HG02642 (cell line): ENCODE measurements around the gene ATXN7L1.

ENCODE experiments used
- ATAC-seq: cut with Tn5 transposase; IDR thresholded peaks from one replicate; pipeline ENCODE4 v1.9.1; 2021; ENCODE audit warnings: mild to moderate bottlenecking; ENCODE audit not compliant: unreplicated experiment, poor library complexity

The ATXN7L1 gene

GRCh38 chr7:105638334-105638733, 238.1 kb downstream of the ATXN7L1 start:
- no peak for ATAC-seq

DNA sequence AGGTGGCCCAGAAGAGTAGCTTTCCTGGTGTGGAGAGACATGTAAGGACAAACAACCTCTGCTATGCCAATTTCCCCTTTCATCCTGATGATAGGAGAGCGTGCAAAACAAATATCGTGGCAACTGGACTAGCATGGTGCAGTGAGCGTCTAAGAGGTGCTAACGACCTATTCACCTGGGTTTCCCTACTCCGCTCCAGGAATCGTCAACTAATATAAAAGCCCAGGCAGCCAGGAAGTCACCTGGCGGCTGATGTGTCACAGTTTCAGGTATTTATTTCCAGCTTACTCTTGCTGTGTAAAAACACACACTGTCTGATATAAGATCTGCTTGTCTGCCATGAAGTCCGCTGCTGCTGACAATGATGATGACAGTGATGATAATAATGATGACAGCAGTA, 238.6 kb downstream of the ATXN7L1 start:
- no peak for ATAC-seq

- ATAC-seq = no peak
Observed at GRCh38 chr7:105636982-105637381, 239.4 kb downstream of the ATXN7L1 start.

DNA sequence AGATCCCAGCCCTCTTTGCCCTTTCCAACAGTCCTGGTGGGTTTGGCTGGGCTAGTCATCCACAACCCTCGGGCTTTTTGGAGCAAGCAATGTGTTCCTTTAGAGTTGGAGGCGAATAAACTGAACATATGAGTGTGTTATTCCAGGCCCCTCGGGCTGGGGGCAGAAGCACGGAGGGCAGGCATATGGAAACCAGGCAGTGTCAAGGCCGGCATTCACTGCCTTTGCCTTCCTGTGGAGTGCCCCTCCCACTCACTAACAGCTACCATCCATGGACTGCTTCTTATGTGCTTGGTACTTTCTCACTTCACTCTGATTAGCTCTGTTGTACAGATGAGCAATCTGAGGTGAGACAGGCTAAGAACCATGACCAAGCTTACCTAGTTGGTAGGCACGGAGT, 241.2 kb downstream of the ATXN7L1 start:
- no peak for ATAC-seq

DNA sequence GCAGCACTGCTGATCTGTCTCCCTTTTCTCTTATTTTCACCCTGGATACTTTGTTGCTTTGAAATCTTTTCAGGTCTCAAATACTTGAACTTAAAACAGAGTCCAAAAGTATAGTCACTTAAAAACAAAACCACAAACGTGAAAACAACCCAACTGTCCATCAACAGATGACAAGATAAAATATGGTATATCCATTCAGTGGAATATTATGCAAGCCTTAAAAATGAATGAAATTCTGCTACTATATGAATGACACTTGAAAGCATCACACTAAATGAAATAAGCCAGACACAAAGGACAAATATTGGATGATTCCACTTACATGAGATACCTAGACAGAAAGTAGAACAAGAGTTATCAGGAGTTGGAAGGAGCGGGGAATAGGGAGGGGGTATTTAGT, 250.4 kb downstream of the ATXN7L1 start:
- no peak for ATAC-seq

DNA sequence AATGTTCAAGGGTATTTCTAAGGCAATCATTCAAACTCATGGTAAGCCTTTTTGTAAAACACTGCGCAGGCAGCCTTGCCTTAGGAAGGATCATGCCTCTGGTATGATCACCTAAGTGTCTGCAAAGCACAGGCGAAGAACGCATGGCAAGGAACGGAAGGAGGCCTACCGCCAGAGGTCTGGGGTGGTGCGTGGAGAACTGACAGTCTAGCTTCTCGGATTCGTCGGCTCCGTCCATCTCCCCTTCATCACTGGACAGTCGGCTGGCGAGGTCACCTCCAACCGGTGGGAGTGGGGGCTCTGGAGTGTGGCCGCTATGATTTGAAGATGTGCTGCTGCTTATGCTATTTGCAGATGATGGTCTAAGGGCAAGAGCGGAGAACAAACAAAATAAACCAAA, 252.5 kb downstream of the ATXN7L1 start:
- ATAC-seq = no peak

GRCh38 chr7:105623378-105623777, 253.0 kb downstream of the ATXN7L1 start:
- no peak for ATAC-seq

DNA sequence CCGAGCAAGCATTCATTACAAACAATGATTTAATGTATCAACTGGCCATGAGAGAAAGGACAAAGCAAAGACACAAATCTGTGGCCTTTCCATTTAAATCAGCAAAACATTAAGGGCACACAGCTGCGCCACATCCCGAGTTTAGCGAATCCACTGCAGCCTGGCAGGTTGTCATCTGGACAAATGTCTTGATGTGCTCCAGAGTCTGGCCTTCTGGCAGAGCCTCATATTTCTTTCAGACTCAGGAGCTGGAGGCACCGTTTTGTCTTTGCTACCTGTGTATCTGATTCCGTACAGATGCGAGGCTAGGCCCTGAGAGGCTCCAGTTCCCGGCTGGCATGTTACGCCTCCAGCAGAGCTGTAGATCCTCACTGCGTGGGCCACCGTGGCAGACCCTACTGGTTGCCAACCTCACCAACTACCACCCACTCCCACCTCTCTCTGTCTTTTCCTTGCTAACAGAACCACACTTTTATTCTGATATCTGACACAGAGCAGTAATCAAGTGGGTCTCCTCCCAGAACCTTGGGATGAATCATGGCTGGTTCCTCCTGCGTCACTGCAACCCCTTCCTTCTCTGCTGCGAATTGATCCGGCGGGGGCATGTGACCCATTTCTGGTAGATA, 254.2 kb downstream of the ATXN7L1 start:
- ATAC-seq = no peak

DNA sequence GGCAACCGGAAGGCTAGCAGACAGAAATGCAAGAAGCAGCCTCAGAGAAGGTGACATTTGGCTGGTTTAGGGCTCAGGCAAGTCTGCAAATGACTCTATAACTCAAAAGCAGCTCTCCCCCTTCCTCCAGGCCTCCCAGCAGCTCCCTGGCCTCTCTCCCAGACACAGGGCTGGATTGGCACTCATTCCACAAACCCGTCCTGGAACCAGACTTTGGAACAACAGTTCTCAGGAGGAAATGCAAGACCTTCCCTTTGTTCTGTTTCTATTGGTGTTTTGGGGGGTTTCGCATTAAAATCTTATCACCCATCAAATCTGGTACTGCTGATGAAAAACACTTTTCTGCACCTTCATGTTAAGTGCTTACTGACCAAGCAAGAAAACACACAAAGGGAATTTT, 254.8 kb downstream of the ATXN7L1 start:
- ATAC-seq = no peak

- ATAC-seq = no peak
Observed at GRCh38 chr7:105621176-105621575, 255.2 kb downstream of the ATXN7L1 start.

DNA sequence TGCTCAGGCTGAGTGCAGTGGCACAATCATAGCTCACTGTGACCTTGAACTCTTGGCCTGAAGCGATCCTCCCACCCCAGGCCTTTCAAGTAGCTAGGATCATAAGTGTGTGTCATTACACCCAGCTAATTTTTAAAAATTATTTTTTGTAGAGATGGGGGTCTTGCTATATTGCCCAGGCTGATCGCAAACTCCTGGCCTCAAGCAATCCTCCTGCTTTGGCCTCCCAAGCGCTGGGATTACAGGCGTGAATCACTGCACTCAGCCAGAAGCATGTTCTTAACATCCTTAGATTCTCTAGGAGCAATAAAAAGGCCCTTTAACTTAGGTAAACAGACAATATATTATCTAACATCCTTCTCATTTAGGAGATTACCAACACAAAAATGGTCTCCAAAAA, 256.8 kb downstream of the ATXN7L1 start:
- ATAC-seq = no peak

- no peak for ATAC-seq
Observed at GRCh38 chr7:105618016-105618296, 258.4 kb downstream of the ATXN7L1 start.

GRCh38 chr7:105617280-105618015, 259.0 kb downstream of the ATXN7L1 start:
- ATAC-seq = no peak

DNA sequence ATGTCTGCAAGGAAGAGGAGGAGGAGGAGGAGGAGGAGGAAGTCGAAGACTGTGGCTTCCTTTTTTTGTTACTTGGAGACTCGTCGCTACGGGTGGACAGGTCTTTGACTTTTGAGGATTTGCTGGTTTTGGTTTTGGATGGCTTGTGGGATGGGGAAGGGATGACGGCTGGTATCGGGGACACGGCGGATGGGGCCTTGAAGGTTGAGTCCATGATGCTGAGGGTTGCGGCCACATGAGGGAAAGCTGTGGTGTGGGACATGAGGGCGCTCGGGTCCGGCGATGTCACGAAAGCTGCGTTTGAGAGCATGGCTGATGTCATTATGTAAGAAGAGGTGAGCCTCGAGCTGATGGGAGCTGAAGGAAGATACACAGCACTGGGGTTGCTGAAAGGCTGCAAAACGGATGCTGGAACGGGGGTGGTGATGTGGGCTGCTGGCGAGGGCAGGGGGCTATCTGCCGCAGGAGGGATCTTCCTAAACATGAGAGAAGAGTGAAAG, 262.0 kb downstream of the ATXN7L1 start:
- ATAC-seq = no peak

DNA sequence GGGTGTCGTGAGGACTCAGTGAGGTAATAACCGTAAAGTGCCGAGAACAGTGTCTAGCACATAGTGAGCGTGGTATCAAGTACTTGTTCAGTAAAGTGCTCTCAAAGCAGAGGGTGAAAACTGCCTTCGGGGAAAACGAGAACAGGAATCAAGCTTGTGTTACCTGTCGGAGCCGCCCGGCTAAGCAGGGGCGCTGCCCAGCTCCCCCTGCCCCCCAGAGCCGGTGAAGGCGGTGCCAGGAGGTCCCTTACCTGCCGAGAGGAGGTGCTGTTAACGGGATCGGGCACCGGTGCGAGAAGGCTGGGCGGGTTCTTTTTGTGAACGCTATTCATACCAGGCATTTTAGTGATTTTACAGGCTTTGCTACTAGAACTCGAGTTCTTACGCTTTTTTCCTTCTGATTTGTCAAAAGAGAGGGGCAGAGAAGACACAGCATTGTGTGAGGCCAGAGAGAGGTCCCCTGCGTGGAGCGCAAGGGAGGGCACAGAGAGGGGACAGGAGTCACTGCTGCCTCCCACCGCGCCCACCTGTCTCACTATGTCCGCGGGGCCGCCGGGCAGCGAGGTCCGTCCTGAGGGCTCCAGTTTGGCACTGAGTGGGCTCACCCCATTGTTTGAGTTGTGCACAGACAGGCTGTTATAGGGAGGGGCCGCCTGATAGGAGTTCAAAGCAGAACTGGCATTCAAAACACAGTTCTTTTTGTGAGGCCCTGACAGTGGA, 262.6 kb downstream of the ATXN7L1 start:
- no peak for ATAC-seq

DNA sequence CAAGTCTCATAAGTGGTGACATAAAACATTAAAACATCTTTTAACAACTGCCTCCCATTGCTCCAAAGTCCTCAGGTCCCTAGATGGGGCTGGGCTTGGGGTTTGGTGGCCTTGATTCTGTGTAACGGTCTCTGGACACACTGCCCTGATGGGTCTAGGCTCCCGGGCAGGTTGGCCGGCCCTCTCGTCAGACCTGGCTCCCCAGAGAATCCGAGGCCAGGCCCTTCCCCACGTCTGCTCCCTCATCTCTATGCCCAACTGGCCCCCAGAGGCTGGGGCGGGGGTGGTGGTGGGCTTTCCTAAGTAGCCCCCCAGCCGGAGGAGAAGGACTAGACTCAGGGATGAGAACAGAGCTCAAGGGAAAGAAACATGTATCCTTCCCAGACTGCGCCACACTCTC, 263.6 kb downstream of the ATXN7L1 start:
- no peak for ATAC-seq

GRCh38 chr7:105611856-105612775, 264.3 kb downstream of the ATXN7L1 start:
- ATAC-seq = no peak

DNA sequence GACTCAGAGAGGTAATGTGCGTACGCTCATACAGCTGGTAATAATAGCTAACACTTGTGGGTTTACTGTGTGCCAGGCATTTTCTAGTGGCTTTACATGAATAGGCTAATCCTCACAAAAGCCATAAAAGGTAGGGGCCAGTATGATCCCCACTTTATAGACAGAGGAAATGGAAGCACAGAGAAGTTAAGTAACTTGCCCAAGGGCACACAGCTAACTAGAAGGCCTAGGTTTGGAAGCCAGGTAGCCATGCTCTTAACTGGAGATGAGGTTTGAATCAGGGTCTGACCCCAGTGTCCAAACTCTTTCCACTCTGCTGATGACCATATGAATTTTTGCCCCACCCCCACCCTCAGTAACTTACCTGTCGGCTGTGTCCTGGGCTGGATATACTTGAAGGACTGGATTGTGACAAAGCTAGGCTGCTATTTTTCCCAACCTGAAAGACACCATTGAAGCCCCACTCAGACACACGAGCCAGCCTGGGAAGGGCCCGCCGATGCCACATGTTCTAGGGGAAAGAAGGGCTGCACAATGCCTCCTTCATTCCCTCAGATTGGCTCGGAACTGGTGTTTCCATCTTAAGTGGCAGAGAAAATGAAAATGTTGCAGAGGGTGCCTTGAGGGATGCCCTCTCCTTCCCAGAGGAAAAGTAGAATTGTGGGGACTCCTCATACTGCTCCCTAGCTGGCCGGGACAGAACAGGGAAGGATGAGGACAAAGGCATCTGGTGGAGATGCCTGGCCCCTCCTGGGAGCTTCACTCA, 266.1 kb downstream of the ATXN7L1 start:
- ATAC-seq = no peak

DNA sequence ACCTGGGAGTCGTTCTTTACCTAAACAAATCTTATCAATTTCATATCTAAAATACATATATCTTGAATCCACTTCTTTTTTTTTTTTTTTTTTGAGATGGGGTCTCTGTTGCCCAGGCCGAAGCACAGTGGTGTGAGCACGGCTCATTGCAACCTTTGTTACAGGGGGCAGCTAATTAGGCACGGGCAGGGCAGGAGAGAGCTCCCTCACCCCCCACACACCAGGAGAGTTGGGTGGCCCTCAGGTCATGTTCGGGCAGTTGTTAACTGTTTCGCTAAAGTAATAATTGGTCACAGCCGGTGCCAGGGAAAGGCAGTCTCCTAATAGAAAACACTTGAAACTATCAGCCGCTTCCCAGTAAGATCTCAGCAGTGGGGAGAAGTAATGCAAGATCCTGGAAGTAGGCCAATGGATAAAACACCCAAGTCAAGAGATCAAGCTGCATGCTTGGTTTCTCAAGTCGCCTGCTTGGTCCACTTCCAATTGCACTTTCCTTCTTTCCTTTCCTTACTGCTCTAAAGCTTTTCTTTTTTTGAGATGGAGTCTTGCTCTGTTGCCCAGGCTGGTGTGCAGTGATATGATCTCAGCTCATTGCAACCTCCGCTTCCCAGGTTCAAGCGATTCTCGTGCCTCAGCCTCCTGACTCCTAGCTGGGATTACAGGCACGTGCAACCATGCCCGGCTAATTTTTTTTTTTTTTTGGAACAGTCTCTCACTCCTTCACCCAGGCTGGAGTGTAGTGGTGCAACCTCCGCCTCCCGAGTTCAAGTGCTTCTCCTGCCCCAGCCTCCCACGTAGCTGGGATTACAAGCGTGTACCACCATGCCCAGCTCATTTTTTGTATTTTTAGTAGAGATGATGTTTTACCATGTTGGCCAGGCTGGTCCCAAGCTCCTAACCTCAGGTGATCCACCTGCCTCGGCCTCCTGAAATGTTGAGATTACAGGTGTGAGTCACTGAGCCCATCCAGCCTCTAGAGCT, 273.8 kb downstream of the ATXN7L1 start:
- ATAC-seq = no peak
